ENCODE measurements around the gene TRIM33.

DNA sequence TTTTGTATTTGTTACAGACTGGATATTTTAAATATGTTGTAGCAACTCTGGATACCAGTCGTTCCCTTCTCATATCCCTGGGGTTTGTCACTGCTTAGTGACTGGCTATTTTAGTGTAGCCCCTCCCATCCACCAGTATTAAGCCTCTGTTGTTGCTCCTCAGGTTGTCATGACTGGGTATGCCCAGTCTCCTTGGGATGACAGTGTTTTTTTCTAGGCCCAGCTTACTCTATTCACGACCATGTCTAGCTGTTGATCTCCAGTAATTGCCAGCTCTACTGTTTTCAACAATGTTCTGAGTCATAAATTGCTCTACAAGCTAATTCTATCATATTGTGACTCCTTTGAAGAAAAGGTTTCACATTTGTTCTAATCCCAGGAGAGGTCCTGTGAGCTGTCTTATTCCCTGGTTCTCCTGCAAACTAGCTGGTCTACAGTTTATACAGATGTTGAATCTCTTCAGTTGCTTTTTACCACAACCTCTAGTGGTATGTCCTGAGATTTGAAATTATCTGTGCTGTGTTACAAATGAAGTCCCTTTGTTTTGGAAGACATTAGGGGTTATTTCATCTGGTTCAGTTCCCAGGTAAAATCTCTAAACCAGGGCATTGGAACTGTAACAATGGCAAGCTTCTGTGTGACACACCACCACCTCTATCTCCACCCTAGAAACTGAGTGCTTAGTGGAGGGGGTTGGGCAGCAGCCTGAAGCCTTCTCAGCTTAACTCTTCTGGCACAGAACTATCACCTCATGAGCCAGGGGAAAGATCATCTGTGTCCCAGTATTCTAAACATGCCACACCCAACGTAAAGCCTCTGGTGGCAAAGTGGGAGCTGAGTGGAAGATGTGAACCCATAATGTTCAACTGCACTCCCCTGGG, 124.6 kb downstream of the TRIM33 start:
- TF ChIP-seq, protein P1, sequence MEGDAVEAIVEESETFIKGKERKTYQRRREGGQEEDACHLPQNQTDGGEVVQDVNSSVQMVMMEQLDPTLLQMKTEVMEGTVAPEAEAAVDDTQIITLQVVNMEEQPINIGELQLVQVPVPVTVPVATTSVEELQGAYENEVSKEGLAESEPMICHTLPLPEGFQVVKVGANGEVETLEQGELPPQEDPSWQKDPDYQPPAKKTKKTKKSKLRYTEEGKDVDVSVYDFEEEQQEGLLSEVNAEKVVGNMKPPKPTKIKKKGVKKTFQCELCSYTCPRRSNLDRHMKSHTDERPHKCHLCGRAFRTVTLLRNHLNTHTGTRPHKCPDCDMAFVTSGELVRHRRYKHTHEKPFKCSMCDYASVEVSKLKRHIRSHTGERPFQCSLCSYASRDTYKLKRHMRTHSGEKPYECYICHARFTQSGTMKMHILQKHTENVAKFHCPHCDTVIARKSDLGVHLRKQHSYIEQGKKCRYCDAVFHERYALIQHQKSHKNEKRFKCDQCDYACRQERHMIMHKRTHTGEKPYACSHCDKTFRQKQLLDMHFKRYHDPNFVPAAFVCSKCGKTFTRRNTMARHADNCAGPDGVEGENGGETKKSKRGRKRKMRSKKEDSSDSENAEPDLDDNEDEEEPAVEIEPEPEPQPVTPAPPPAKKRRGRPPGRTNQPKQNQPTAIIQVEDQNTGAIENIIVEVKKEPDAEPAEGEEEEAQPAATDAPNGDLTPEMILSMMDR (IDR thresholded peaks at IDR 0.05) = no peak
- no peak for TF ChIP-seq POLR2A (IDR thresholded peaks at IDR 0.05)
